ENCODE data around the gene BID. TPM values are rescaled to one million over a fixed set of nuclear protein-coding genes. Genes with fewer than 3 reads are reported as not detected.

The BID gene
- total RNA-seq, 1 donor from 2014 or later: 33.6 TPM

DNA sequence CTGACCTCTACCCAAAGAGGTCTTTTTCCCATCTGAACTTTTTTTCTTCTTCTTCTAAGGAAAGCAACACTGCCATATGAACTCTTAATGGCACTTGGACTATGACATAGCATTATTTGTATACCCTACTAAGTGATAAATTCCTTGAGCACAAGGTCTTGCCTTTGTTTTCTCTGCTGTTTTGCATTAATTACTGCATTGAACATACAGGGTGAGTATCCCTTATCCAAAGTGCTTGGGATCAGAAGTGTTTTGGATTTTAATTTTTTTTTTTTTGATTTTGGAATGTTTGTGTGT, 48.8 kb downstream of the BID start:
- TF ChIP-seq, protein P1, sequence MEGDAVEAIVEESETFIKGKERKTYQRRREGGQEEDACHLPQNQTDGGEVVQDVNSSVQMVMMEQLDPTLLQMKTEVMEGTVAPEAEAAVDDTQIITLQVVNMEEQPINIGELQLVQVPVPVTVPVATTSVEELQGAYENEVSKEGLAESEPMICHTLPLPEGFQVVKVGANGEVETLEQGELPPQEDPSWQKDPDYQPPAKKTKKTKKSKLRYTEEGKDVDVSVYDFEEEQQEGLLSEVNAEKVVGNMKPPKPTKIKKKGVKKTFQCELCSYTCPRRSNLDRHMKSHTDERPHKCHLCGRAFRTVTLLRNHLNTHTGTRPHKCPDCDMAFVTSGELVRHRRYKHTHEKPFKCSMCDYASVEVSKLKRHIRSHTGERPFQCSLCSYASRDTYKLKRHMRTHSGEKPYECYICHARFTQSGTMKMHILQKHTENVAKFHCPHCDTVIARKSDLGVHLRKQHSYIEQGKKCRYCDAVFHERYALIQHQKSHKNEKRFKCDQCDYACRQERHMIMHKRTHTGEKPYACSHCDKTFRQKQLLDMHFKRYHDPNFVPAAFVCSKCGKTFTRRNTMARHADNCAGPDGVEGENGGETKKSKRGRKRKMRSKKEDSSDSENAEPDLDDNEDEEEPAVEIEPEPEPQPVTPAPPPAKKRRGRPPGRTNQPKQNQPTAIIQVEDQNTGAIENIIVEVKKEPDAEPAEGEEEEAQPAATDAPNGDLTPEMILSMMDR (conservative IDR thresholded peaks at IDR 0.05; ENCODE audit: low read depth, low read length): no peak
- H3K4me3 ChIP-seq (ENCODE audit: low read depth, low read length): no peak overlapping the region
- no peak for DNase-seq (ENCODE audit: low read depth)

DNA sequence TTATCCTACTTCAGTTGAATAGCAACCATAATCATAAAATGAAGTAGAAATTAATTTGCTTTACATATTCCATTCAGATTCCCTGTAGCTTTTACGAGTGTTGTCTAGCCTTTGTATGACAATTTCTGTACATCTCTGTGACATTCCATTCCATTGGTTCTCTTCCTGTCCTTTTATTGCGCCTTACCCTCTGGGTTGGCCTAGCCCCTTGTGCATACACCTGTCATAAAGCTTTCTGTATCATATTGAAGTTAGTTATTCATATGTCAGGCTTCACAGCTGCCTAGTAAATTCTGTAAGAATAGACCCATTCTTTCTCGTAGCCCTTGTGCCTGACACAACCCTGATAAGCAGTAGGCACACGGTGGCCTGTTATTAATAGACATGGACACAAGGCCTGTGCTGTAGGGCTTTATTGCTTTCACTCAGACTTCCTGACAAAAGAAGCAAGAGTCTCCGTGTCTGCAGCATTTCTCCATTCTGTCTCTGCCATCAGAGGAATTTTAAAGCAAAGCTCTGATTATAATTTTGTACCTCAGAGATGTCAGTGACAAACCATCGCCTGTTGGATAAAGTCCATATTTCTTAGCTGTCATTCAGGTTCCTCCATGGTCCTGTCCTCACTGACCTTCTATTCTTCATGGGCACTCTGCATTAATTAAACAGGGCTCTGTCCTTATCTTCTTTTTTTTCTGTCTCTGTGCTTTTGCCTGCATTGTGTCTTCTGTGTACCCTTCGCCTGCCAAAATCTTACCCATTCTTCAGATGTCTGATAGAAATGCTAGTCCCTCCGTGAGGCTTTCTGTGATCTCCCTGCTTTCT, 49.4 kb downstream of the BID start:
- no peak overlapping the region for H3K4me3 ChIP-seq (ENCODE audit: low read depth, low read length)
- DNase-seq (ENCODE audit: low read depth): no peak
- TF ChIP-seq, protein P1 (conservative IDR thresholded peaks at IDR 0.05; ENCODE audit: low read depth, low read length): no peak

DNA sequence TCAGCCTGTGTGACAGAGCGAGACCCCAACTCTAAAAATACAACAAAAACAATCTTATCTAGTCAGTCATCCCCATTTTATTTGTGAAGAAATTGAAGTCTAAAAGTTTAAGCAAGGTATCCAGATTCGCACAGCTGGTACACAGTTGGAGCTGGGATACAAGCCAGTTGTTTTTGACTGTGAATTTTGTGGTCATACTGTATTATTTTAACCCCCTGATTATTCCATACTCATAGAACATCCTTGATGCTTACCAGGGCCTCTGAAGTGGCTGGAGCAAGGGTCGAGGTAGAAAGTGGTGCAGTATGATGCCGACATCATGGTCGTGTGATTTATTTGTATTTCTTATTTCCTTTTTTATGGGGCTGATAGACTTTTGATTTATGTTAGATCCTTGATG, 50.0 kb downstream of the BID start:
- no peak for DNase-seq (ENCODE audit: low read depth)
- no peak overlapping the region for H3K4me3 ChIP-seq (ENCODE audit: low read depth, low read length)
- TF ChIP-seq, protein P1 (conservative IDR thresholded peaks at IDR 0.05; ENCODE audit: low read depth, low read length): no peak

DNA sequence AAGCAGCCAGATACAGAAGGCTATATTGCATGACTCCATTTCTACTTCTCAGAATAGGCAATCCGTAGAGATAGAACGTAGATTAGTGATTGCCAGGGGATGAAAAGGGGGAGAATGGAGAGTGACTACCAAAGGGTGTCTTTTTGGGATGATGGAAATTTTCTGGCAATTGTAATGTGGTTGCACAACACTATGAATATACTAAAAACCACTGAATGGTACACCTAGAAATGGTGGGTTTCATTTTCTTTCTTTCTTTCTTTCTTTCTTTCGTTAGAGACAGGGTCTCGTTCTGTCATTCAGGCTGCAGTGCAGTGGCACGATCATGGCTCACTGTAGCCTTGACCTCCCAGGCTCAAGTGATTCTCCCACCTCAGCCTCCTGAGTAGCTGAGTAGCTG, 54.4 kb downstream of the BID start:
- DNase-seq (ENCODE audit: low read depth): no peak
- TF ChIP-seq, protein P1 (conservative IDR thresholded peaks at IDR 0.05; ENCODE audit: low read depth, low read length): no peak
- H3K4me3 ChIP-seq (ENCODE audit: low read depth, low read length): no peak overlapping the region

DNA sequence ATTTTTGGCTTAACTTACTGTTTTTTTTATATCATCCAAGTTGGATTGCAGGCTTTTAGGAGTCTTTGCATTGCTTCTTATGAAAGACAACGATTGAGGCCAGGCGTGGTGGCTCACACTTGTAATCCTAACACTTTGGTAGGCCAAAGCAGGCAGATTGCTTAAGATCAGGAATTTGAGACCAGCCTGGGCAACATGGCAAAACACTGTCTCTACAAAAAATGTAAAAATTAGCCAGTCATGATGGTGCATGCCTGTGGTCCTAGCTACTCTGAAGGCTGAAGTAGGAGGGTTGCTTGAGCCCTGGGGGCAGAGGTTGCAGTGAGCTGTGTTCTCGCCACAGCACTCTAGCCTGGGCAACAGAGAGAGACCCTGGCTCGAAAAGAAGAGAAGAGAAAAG, 56.6 kb downstream of the BID start:
- TF ChIP-seq, protein P1 (conservative IDR thresholded peaks at IDR 0.05; ENCODE audit: low read depth, low read length): no peak
- DNase-seq (ENCODE audit: low read depth): no peak

DNA sequence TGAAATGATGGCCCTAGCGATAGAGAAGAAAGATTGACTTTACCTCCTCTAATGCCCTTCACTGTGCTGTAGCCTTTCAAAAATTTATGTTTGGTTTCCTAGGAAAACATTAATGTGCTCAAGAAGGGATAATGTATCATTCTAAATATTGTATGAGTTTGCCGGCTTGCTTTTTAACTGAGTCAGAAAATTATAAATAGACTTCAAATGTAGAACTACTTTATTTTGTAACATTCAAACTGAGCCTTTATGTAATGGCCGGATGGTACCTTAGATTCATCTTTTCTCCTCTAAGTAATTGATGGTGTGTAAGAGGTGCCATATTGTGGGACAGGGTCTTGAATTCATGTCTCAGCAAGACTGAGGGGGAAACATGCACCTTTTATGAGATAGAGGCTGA, 57.7 kb downstream of the BID start:
- DNase-seq (ENCODE audit: low read depth): no peak
- TF ChIP-seq, protein P1 (conservative IDR thresholded peaks at IDR 0.05; ENCODE audit: low read depth, low read length): no peak

More for the DNA sequence above, 56.6 kb downstream of the BID start:
- H3K4me3 ChIP-seq (ENCODE audit: low read depth, low read length): no peak overlapping the region

DNA sequence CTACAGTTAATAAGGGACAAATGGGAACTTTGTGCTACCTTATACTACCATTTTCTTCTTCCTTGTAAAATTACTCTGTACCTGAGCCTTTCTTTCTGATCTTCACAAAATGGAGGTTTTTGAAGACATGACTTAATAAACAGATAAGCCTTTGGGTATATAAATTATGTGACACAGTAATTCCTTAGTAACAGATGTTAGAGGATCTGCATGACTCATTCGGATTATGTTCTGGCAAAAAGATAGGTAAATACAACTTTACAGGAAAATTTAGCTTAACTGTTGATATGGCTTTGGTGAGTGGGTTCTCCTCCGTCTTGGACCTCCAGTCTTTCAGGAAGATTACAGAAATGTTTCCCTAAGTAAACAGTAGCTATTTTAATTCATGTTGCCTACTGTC, 61.8 kb downstream of the BID start:
- H3K4me3 ChIP-seq (ENCODE audit: low read depth, low read length): no peak overlapping the region
- TF ChIP-seq, protein P1 (conservative IDR thresholded peaks at IDR 0.05; ENCODE audit: low read depth, low read length): no peak
- DNase-seq (ENCODE audit: low read depth): no peak

More for the DNA sequence above, 57.7 kb downstream of the BID start:
- H3K4me3 ChIP-seq (ENCODE audit: low read depth, low read length): no peak overlapping the region
